IPS-18c (cell line): ENCODE data around the gene KCNJ14.

ENCODE experiments used
- H3K4me3 ChIP-seq: 2 replicates; pipeline ENCODE4 v1.7.0; 2013; ENCODE audit warnings: low read depth, mild to moderate bottlenecking, low read length, moderate library complexity; ENCODE audit not compliant: insufficient read depth
- H3K9me3 ChIP-seq: one replicate; pipeline ENCODE4 v1.6.1; 2013; ENCODE audit warnings: mild to moderate bottlenecking, low read length, moderate library complexity; ENCODE audit not compliant: control insufficient read depth, insufficient read depth

Gene KCNJ14

GRCh38 chr19:48443731-48444128, 11.6 kb upstream of the KCNJ14 start:
- no peaks in the 10 kb centered on the region for H3K9me3 ChIP-seq
- 0 out of 2 replicates have a peak overlapping the region, but pooled peaks have one; percentile 9 for H3K4me3 ChIP-seq

GRCh38 chr19:48444129-48444935, 11.0 kb upstream of the KCNJ14 start:
- H3K9me3 ChIP-seq, result no peaks in the 10 kb centered on the region
- H3K4me3 ChIP-seq, result peak overlapping the region; percentile 95

GRCh38 chr19:48444936-48445200, 10.5 kb upstream of the KCNJ14 start:
- H3K4me3 ChIP-seq, result peak overlapping the region; percentile 95
- H3K9me3 ChIP-seq, result no peaks in the 10 kb centered on the region

GRCh38 chr19:48445256-48445605, 10.1 kb upstream of the KCNJ14 start:
- Histone ChIP-seq H3K9me3 (no peaks in the 10 kb centered on the region), H3K4me3 (peak overlapping the region; percentile 95; the same call in 1 of the 2 replicates)

GRCh38 chr19:48445606-48446481, 9.5 kb upstream of the KCNJ14 start, which contains the start of gene GRWD1:
GRWD1 (plus strand) TSS chr19:48445983; CDS start chr19:48446006, 23 bp downstream.
- Histone ChIP-seq H3K4me3 (peak within 1 kb of the TSS; percentile 95), H3K9me3 (no peaks in the 10 kb centered on the region)

- Histone ChIP-seq H3K9me3 (no peaks in the 10 kb centered on the region), H3K4me3 (peak overlapping the region; percentile 95)
Observed at GRCh38 chr19:48446579-48446978, 8.8 kb upstream of the KCNJ14 start.

- no peaks in the 10 kb centered on the region for H3K9me3 ChIP-seq
- no peak overlapping the region for H3K4me3 ChIP-seq
Observed at GRCh38 chr19:48448563-48448962, 6.8 kb upstream of the KCNJ14 start.

GRCh38 chr19:48450441-48450840, 4.9 kb upstream of the KCNJ14 start:
- Histone ChIP-seq H3K9me3 (no peaks in the 10 kb centered on the region), H3K4me3 (no peak overlapping the region)

- no peak overlapping the region for H3K4me3 ChIP-seq
Observed at GRCh38 chr19:48450863-48451262, 4.5 kb upstream of the KCNJ14 start.

GRCh38 chr19:48451624-48452023, 3.8 kb upstream of the KCNJ14 start:
- no peak overlapping the region for H3K4me3 ChIP-seq
- H3K9me3 ChIP-seq, result no peaks in the 10 kb centered on the region

More at GRCh38 chr19:48450863-48451262, 4.5 kb upstream of the KCNJ14 start:
- no peaks in the 10 kb centered on the region for H3K9me3 ChIP-seq

- no peak overlapping the region for H3K4me3 ChIP-seq
- no peaks in the 10 kb centered on the region for H3K9me3 ChIP-seq
Observed at GRCh38 chr19:48452289-48453190, 2.8 kb upstream of the KCNJ14 start.

- no peak overlapping the region for H3K4me3 ChIP-seq
- H3K9me3 ChIP-seq, result no peaks in the 10 kb centered on the region
Observed at GRCh38 chr19:48454150-48454730, 1.1 kb upstream of the KCNJ14 start.

- Histone ChIP-seq H3K4me3 (no peak overlapping the region), H3K9me3 (no peaks in the 10 kb centered on the region)
Observed at GRCh38 chr19:48455908-48456562, 661 bp downstream of the KCNJ14 start.

GRCh38 chr19:48456864-48457263, 1.5 kb downstream of the KCNJ14 start:
- no peak overlapping the region for H3K4me3 ChIP-seq
- H3K9me3 ChIP-seq, result no peaks in the 10 kb centered on the region

GRCh38 chr19:48458016-48458415, 2.6 kb downstream of the KCNJ14 start:
- Histone ChIP-seq H3K9me3 (no peaks in the 10 kb centered on the region), H3K4me3 (no peak overlapping the region)

- no peak overlapping the region for H3K4me3 ChIP-seq
- no peaks in the 10 kb centered on the region for H3K9me3 ChIP-seq
Observed at GRCh38 chr19:48461651-48461981, 6.2 kb downstream of the KCNJ14 start.
